Stimulated activated CD4-positive, alpha-beta T cell treated with anti-CD3 and anti-CD28 coated beads, TNF-alpha, amount 100 ng/mL, for 1 hour (primary cell): ENCODE measurements around the gene LRRC58.
"Not testable (repeated sequence)": the region's sequence is repeated elsewhere in the genome, so short reads cannot be mapped to it uniquely, and the experiment has no call there.

Experiments used
- DNase-seq, 3 donors: peaks; one replicate each; pipeline ENCODE4 v3.0.0-alpha.2; 2020; ENCODE audit warnings: low read depth in 3 of 3, low spot score in 1 of 3

The LRRC58 gene

GRCh38 chr3:120341658-120342346, 7.4 kb downstream of the LRRC58 start:
- no peak for DNase-seq

GRCh38 chr3:120339362-120339761, 9.8 kb downstream of the LRRC58 start:
- no peak for DNase-seq

- no peak for DNase-seq
Measured at GRCh38 chr3:120338517-120338916, 10.6 kb downstream of the LRRC58 start.

GRCh38 chr3:120332646-120333045, 16.5 kb downstream of the LRRC58 start:
- DNase-seq: no peak

- DNase-seq: no peak
Measured at GRCh38 chr3:120331076-120331475, 18.1 kb downstream of the LRRC58 start.

GRCh38 chr3:120326784-120327183, 22.4 kb downstream of the LRRC58 start:
- DNase-seq: no peak

GRCh38 chr3:120324190-120324589, 25.0 kb downstream of the LRRC58 start:
- no peak for DNase-seq

- DNase-seq: not testable (repeated sequence)
Measured at GRCh38 chr3:120323761-120324160, 25.4 kb downstream of the LRRC58 start.

GRCh38 chr3:120311863-120312794, 37.0 kb downstream of the LRRC58 start:
- DNase-seq: no peak

GRCh38 chr3:120306519-120307455, 42.4 kb downstream of the LRRC58 start:
- DNase-seq: no peak

- DNase-seq: no peak
Measured at GRCh38 chr3:120304616-120305015, 44.5 kb downstream of the LRRC58 start.

- no peak for DNase-seq
Measured at GRCh38 chr3:120302361-120302760, 46.8 kb downstream of the LRRC58 start.

- DNase-seq: no peak
Measured at GRCh38 chr3:120300971-120301370, 48.2 kb downstream of the LRRC58 start.

GRCh38 chr3:120299403-120299802, 49.8 kb downstream of the LRRC58 start:
- no peak for DNase-seq

GRCh38 chr3:120298996-120299395, 50.2 kb downstream of the LRRC58 start:
- no peak for DNase-seq

GRCh38 chr3:120291552-120291951, 57.6 kb downstream of the LRRC58 start:
- DNase-seq: not testable (repeated sequence)

GRCh38 chr3:120289636-120290035, 59.5 kb downstream of the LRRC58 start:
- no peak for DNase-seq

- DNase-seq: no peak
Measured at GRCh38 chr3:120286465-120286864, 62.7 kb downstream of the LRRC58 start.

- DNase-seq: no peak
Measured at GRCh38 chr3:120285508-120285841, 63.7 kb downstream of the LRRC58 start.

GRCh38 chr3:120284747-120285507, 64.2 kb downstream of the LRRC58 start, which contains the start of gene GPR156:
GPR156 (minus strand) TSS chr3:120285222; CDS start chr3:120244098, 41,124 bp downstream.
- no peak for DNase-seq
